ENCODE measurements around the gene MRPL37.

Gene MRPL37

DNA sequence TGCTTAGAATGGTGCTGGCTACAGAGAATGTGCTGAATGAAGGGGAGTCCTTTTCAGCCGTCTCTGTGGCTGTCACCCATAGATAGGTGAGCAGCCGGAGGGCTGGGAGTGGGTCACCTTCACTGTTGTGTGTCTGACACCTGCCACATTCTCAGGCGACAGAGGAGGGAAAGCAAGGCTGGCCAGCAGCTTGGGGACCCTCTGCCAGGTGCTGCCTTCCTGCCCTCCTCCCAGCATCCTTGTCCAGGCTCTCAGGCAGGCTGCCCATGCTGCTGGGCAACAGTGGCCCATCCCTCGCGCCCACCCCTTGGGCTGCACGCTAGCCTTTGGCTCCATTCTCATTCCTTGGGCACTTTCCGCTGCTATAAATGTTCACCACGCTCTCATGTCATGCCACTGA is 22.2 kb upstream of the MRPL37 start:
- no peak for DNase-seq (ENCODE audit: low read depth, low spot score)
- no peak overlapping the region for H3K27ac ChIP-seq
- no peak overlapping the region for H3K9ac ChIP-seq (ENCODE audit: insufficient read length)
- no peak for TF ChIP-seq EZH2 (IDR thresholded peaks at IDR 0.05)
- H3K36me3 ChIP-seq (ENCODE audit: insufficient read depth, low read length), result no peaks in the 10 kb centered on the region
- H3K9me3 ChIP-seq (ENCODE audit: low read depth, low read length), result no peaks in the 10 kb centered on the region
- H3K4me3 ChIP-seq, result no peak overlapping the region

DNA sequence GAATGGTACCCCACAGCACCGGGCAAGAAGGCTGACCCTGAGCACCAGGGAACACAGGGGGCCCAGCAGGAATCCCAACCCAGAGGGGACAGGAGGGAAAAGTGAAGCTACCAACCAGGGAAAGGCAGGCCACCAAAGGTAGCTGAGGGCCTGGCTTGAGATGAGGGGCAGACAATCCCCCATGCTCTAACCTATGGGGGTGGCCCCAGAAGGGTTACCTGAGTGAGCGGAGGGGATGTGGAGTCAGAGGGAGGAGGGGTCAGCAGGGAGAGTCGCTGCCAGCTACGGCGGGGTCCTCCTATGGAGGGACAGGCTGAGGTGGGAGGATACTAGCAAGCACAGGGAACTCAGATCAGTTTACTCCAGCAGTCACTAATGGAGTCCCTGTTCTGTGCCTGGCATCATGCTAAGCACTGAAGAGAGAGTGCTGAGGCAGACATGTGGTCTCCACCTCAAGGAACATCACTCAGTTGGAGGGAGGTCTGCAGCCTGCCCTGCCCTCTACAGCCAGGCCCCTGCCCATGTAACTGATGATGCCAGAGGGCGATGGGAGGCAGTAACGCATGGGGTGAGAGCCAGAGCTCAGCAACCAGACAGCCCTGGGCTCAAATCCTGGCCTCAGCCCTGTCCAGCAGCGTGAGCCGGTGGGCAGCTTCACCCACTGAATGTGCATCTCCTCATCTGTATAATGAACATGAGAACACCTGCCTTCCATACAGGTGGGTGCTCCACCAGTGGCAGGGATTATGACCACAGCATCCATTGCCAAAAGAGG is 21.5 kb upstream of the MRPL37 start:
- no peaks in the 10 kb centered on the region for H3K36me3 ChIP-seq (ENCODE audit: insufficient read depth, low read length)
- H3K4me3 ChIP-seq, result no peak overlapping the region
- H3K9ac ChIP-seq (ENCODE audit: insufficient read length), result no peak overlapping the region
- no peak overlapping the region for H3K27ac ChIP-seq
- no peak for DNase-seq (ENCODE audit: low read depth, low spot score)
- H3K9me3 ChIP-seq (ENCODE audit: low read depth, low read length), result no peaks in the 10 kb centered on the region
- TF ChIP-seq POLR2AphosphoS5 (IDR thresholded peaks at IDR 0.05; ENCODE audit: borderline replicate concordance, low read depth, low read length), result no peak
- TF ChIP-seq EZH2 (IDR thresholded peaks at IDR 0.05), result no peak
- TF ChIP-seq FOXP2 (optimal IDR thresholded peaks at IDR 0.05; ENCODE audit: control extremely low read depth, extremely low read length, insufficient read depth), result no peak

DNA sequence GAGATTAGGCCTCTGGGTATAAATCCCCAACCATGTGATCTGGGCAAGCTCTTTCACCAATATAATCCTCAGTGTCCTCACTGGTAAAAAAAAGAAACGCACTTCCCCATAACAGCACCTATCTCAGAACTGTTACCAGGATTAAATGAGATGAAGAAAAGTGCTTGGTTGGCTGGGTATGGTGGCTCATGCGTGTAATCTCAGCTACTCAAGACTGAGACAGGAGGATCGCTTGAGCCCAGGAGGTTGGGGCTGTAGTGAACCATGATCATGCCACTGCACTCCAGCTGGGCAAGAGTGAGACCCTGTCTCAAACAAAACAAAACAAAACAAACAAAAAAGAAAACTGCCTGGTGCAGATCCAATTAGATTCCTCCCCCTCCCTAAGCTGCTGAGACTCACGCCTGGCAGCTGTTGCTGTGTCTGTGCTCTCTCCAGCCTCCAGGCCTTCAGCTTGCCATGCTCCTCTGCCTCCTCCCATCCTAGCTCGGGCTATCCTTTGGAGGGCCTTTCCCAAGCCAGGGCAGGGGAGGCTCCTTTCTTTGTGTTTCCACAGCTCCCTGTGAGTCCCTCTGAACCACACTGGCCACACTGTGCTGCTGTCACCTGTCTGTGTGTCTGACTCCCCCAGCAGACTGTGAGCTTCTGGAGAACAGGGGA is 19.1 kb upstream of the MRPL37 start:
- Histone ChIP-seq H3K36me3 (ENCODE audit: insufficient read depth, low read length) (no peaks in the 10 kb centered on the region; the same call in 1 of the 2 replicates), H3K4me3 (no peak overlapping the region), H3K27ac (no peak overlapping the region), H3K9ac (ENCODE audit: insufficient read length) (no peak overlapping the region), H3K9me3 (ENCODE audit: low read depth, low read length) (no peaks in the 10 kb centered on the region)
- DNase-seq (ENCODE audit: low read depth, low spot score), result no peak
- TF ChIP-seq FOXP2 (optimal IDR thresholded peaks at IDR 0.05; ENCODE audit: control extremely low read depth, extremely low read length, insufficient read depth), result no peak
- TF ChIP-seq POLR2AphosphoS5 (IDR thresholded peaks at IDR 0.05; ENCODE audit: borderline replicate concordance, low read depth, low read length), result no peak
- TF ChIP-seq EZH2 (IDR thresholded peaks at IDR 0.05), result no peak

DNA sequence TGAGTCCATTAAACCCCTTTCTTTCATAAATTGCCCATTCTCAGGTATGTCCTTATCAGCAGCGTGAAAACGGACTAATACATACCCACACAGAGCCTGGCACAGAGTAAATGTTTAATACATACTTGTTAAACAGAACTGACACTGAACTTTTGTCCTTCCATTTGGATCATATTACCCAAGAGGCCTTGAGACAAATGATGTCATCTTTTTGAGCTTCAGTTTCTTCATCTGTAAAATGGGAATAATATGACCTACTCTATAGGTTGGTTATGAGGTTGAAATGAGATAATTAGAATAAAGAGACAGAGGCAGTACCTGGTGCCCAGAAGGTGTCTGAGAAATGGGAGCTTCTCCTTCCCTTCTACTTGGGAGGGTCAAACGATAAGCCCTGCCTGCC is 13.9 kb upstream of the MRPL37 start:
- TF ChIP-seq EZH2 (IDR thresholded peaks at IDR 0.05) (no peak), POLR2AphosphoS5 (IDR thresholded peaks at IDR 0.05; ENCODE audit: borderline replicate concordance, low read depth, low read length) (no peak), FOXP2 (optimal IDR thresholded peaks at IDR 0.05; ENCODE audit: control extremely low read depth, extremely low read length, insufficient read depth) (no peak)
- no peak for DNase-seq (ENCODE audit: low read depth, low spot score)
- Histone ChIP-seq H3K36me3 (ENCODE audit: insufficient read depth, low read length) (peaks cover 5% of the 10 kb centered on the region; the same call in 1 of the 2 replicates), H3K4me3 (no peak overlapping the region), H3K9ac (ENCODE audit: insufficient read length) (no peak overlapping the region), H3K27ac (no peak overlapping the region), H3K9me3 (ENCODE audit: low read depth, low read length) (no peaks in the 10 kb centered on the region)

DNA sequence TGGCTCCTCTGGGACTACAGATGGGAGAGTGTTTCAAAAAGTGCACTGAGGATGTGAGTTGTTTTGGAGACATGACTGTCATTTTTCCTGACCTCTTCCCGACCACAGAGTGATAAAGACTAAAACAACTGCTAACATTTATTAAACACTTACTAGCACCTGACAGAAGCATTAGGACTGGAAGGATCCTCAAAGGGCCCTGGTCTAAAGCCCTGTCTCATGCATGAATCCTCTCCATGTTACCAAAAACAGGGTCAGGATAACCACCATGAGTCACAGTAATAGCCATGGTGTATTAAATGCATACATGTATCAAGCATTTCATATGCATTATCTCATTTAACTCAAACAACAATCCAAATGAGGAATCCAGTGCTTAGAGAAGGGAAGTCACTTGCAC is 11.7 kb upstream of the MRPL37 start:
- TF ChIP-seq EZH2 (IDR thresholded peaks at IDR 0.05) (no peak), POLR2AphosphoS5 (IDR thresholded peaks at IDR 0.05; ENCODE audit: borderline replicate concordance, low read depth, low read length) (no peak), FOXP2 (optimal IDR thresholded peaks at IDR 0.05; ENCODE audit: control extremely low read depth, extremely low read length, insufficient read depth) (no peak)
- no peak overlapping the region for H3K4me3 ChIP-seq
- no peaks in the 10 kb centered on the region for H3K9me3 ChIP-seq (ENCODE audit: low read depth, low read length)
- no peak overlapping the region for H3K9ac ChIP-seq (ENCODE audit: insufficient read length)
- DNase-seq (ENCODE audit: low read depth, low spot score), result no peak
- peaks cover 5% of the 10 kb centered on the region; the same call in 1 of the 2 replicates for H3K36me3 ChIP-seq (ENCODE audit: insufficient read depth, low read length)
- no peak overlapping the region for H3K27ac ChIP-seq

DNA sequence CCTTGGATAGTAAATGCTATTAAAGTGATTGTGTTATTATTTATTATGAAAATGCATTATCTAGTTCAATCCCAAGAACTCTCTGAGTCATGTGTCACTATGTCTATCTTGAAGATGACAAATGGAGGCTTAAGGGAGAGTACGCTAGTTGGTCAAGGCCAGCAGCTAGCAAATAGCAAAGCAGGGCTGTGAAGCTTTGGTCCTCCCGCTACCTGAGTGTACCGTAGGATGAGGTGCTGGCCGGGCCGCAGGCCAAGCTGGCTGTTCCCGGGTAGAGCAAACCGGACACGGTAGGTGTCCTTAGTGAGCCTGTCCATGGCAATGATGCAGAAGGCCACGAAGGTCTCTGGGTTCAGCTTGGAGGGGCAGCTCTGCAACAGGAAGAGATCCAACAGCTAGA is 9.4 kb upstream of the MRPL37 start:
- no peaks in the 10 kb centered on the region for H3K9me3 ChIP-seq (ENCODE audit: low read depth, low read length)
- no peak overlapping the region for H3K27ac ChIP-seq
- H3K36me3 ChIP-seq (ENCODE audit: insufficient read depth, low read length), result peaks cover 11% of the 10 kb centered on the region; the same call in 1 of the 2 replicates
- no peak for TF ChIP-seq FOXP2 (optimal IDR thresholded peaks at IDR 0.05; ENCODE audit: control extremely low read depth, extremely low read length, insufficient read depth)
- TF ChIP-seq EZH2 (IDR thresholded peaks at IDR 0.05), result no peak
- TF ChIP-seq POLR2AphosphoS5 (IDR thresholded peaks at IDR 0.05; ENCODE audit: borderline replicate concordance, low read depth, low read length), result no peak
- DNase-seq (ENCODE audit: low read depth, low spot score), result no peak
- no peak overlapping the region for H3K4me3 ChIP-seq
- no peak overlapping the region for H3K9ac ChIP-seq (ENCODE audit: insufficient read length)

DNA sequence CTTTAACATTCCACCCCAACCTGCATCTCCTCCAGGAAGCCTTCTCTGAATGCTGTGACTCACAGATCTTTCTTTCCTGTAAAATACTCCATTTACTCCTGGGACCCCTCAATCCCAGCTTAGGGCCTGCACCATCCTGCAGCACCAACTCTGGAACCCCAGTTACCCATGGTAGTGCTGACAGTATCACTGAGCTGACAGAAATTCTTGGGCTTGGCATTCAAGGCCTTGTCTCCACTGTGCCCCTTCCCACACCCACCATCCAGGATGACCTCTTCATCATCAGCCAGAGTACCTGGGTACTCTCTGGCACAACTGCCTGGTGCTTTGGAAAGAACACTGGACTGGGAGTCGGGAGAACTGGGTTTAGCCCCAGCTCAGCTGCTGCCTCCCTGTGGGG is 8.4 kb upstream of the MRPL37 start:
- no peak for DNase-seq (ENCODE audit: low read depth, low spot score)
- TF ChIP-seq EZH2 (IDR thresholded peaks at IDR 0.05) (no peak), POLR2AphosphoS5 (IDR thresholded peaks at IDR 0.05; ENCODE audit: borderline replicate concordance, low read depth, low read length) (no peak), FOXP2 (optimal IDR thresholded peaks at IDR 0.05; ENCODE audit: control extremely low read depth, extremely low read length, insufficient read depth) (no peak)
- H3K36me3 ChIP-seq (ENCODE audit: insufficient read depth, low read length), result peaks cover 7% of the 10 kb centered on the region; the same call in 1 of the 2 replicates
- H3K9ac ChIP-seq (ENCODE audit: insufficient read length), result no peak overlapping the region
- no peak overlapping the region for H3K4me3 ChIP-seq
- no peak overlapping the region for H3K27ac ChIP-seq
- H3K9me3 ChIP-seq (ENCODE audit: low read depth, low read length), result no peaks in the 10 kb centered on the region

DNA sequence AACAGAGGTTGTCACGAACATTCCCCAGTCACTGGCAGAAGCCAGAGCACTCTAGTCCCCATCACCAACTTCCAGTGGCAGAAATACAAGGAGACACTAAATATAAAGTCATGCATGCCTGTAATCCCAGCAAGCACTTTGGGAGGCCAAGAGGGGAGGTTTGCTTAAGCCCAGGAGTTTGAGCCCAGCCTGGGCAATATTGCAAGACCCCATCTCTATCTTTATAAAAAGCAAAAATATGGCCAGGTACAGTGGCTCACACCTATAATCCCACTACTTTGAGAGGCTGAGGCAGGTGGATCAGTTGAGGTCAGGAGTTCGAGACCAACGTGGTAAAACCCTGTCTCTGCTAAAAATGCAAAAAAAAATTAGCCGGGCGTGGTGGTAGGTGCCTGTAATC is 6.5 kb upstream of the MRPL37 start:
- no peak for DNase-seq (ENCODE audit: low read depth, low spot score)
- Histone ChIP-seq H3K9ac (ENCODE audit: insufficient read length) (no peak overlapping the region), H3K4me3 (no peak overlapping the region), H3K27ac (no peak overlapping the region), H3K36me3 (ENCODE audit: insufficient read depth, low read length) (peaks cover 6% of the 10 kb centered on the region; the same call in 1 of the 2 replicates), H3K9me3 (ENCODE audit: low read depth, low read length) (no peaks in the 10 kb centered on the region)
- TF ChIP-seq POLR2AphosphoS5 (IDR thresholded peaks at IDR 0.05; ENCODE audit: borderline replicate concordance, low read depth, low read length) (no peak), EZH2 (IDR thresholded peaks at IDR 0.05) (no peak), FOXP2 (optimal IDR thresholded peaks at IDR 0.05; ENCODE audit: control extremely low read depth, extremely low read length, insufficient read depth) (no peak)
